ENCODE measurements around the gene CDK10.
A peak's percentile ranks its signal among the peaks of the same experiment; 100 is the strongest.
"Not testable (repeated sequence)": the region's sequence is repeated elsewhere in the genome, so short reads cannot be mapped to it uniquely, and the experiment has no call there.

CDK10 gene

GRCh38 chr16:89697161-89697615 is 10.7 kb downstream of the CDK10 start:
- TF ChIP-seq, protein P1, sequence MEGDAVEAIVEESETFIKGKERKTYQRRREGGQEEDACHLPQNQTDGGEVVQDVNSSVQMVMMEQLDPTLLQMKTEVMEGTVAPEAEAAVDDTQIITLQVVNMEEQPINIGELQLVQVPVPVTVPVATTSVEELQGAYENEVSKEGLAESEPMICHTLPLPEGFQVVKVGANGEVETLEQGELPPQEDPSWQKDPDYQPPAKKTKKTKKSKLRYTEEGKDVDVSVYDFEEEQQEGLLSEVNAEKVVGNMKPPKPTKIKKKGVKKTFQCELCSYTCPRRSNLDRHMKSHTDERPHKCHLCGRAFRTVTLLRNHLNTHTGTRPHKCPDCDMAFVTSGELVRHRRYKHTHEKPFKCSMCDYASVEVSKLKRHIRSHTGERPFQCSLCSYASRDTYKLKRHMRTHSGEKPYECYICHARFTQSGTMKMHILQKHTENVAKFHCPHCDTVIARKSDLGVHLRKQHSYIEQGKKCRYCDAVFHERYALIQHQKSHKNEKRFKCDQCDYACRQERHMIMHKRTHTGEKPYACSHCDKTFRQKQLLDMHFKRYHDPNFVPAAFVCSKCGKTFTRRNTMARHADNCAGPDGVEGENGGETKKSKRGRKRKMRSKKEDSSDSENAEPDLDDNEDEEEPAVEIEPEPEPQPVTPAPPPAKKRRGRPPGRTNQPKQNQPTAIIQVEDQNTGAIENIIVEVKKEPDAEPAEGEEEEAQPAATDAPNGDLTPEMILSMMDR (conservative IDR thresholded peaks at IDR 0.05; ENCODE audit: low read length), result no peak
- no peak overlapping the region for H3K4me3 ChIP-seq (ENCODE audit: low read length)
- no peak for DNase-seq (ENCODE audit: low read depth)

- no peak overlapping the region for H3K4me3 ChIP-seq (ENCODE audit: low read length)
- DNase-seq (ENCODE audit: low read depth), result no peak
- TF ChIP-seq, protein P1 (conservative IDR thresholded peaks at IDR 0.05; ENCODE audit: low read length), result no peak
Observed at GRCh38 chr16:89697616-89698331, 11.3 kb downstream of the CDK10 start.

DNA sequence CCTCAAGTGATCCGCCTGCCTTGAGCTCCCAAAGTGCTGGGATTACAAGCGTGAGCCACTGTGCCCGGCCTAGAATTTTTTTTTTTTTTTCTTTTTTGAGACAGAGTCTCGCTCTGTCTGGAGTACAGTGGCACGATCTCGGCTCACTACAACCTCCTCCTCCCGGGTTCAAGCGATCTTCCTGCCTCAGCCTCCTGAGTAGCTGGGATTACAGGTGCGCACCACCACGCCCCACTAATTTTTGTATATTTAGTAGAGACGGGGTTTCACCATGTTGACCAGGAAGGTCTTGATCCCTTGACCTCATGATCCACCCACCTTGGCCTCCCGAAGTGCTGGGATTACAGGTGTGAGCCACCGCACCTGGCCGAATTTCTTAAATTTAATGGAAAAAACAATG is 12.2 kb downstream of the CDK10 start:
- H3K4me3 ChIP-seq (ENCODE audit: low read length); DNase-seq (ENCODE audit: low read depth): not testable (repeated sequence)

DNA sequence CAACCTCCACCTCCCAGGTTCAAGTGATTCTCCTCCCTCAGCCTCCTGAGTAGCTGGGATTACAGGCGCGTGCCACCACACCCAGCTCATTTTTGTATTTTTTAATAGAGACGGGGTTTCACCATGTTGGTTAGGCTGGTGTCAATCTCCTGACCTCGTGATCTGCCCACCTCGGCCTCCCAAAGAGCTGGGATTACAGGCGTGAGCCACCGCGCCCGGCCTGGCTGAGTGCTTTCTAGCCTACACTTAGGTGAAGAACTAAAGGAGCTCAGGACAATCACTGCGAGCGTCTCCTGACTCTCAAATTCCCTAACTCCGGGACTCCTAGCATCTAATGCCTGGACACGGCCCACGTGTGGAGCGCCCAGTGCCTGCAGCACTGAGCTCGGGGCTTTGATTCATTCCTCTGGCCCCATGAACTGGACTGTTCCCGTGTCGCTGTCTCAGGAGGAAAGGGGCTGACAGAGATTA is 13.2 kb downstream of the CDK10 start:
- not testable (repeated sequence) for DNase-seq (ENCODE audit: low read depth); H3K4me3 ChIP-seq (ENCODE audit: low read length)

DNA sequence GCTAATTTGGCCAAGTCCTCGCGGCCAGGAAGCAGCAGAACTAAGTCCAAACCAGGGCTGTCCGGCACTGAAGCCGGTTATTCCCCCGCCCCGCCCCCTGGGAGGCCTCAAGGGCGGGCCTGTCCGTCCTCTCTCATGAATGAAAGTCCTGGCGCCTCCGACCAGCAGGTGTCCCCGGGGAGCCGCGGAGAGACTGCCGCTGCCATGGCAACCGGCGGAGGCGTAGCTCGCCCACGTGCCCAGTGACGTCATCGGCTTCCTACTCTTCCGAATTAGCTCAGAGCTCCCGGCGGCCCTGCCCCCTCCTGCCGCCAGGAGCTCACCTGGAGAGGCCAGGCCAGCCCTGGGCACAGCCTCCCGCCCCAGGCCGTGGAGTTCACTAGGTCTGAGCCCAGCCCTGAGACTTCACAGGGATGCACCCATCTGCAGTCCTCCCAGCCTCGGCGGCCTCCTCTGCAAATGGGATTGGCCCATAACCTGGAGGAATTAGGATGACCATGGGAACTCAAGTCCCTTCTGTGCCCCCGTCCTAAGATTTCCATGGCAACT is 13.7 kb downstream of the CDK10 start:
- TF ChIP-seq, protein P1 (conservative IDR thresholded peaks at IDR 0.05; ENCODE audit: low read length), result peak; percentile 45
- peak overlapping the region; percentile 77 for H3K4me3 ChIP-seq (ENCODE audit: low read length)
- peak; percentile 95 for DNase-seq (ENCODE audit: low read depth)

GRCh38 chr16:89700649-89701424 is 14.3 kb downstream of the CDK10 start:
- peak overlapping the region; percentile 77 for H3K4me3 ChIP-seq (ENCODE audit: low read length)
- TF ChIP-seq, protein P1 (conservative IDR thresholded peaks at IDR 0.05; ENCODE audit: low read length), result 0 out of 2 replicates have a peak, but pooled peaks have one; percentile 4
- no peak for DNase-seq (ENCODE audit: low read depth)

DNA sequence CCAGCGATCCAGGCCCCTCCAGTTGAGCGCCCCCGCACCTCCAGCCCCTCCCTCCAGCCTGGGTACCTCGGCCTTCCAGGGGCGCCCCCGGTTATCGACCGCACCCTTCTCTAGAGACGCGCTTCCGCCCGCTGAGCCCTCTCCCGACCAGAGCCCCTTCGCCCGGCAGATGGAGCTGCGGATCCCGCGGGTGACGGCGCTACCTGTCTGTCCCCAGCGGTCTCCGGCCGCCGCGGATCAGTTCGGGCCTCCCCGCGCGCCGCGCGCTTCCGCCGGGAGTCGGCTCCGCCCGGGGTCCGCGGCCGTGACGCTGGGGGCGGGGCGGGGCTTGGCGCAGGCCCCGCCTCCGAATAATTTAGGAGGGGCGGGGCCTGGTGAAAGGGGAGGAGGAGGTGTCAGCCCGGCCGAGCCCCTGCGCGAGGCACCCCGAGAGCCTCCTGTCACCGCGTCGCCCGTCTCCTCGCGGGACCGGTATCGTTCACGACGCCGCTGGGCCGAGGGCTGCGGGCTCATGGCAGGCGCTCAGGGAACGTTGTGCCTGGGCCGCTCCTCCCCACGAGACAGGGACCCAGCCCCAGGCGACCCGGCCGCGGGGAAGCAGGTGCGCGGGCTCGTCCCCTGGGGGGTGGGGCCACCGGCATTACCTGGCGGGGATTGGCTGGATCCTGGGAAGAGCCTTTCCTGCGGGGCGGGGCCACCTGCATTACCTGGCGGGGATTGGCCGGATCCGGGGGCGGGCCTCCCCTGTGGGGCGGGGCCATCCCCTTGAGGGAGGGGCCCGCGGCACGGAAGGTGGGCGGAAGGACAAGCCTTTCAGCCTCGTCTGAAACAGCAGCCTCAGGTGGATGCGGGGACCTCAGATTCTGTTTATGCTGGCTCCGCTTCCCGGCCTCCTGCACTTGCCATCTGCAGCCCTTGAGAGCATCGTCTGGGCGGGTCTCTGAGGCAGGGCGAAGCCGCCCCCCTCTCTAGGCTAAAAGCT is 15.2 kb downstream of the CDK10 start, which contains the start of gene SPATA2L:
TSS of gene SPATA2L (minus strand) at position 281 of the 982 bp plus-strand sequence. CDS start 473 bp downstream, outside the sequence.
- H3K4me3 ChIP-seq (ENCODE audit: low read length), result peak within 1 kb of the TSS; percentile 77
- TF ChIP-seq, protein P1 (conservative IDR thresholded peaks at IDR 0.05; ENCODE audit: low read length), result no peak
- DNase-seq (ENCODE audit: low read depth), result peak; percentile 61
